SK-N-SH (cell line): ENCODE data around the gene SP2. TPM values are rescaled to one million over a fixed set of nuclear protein-coding genes. Genes with fewer than 3 reads are reported as not detected.

Experiments
- CTCF ChIA-PET: fragments of 300-600, 350-600 bp; formaldehyde crosslinking; extraction: SDS; loops from one replicate; lab custom pipeline; 2021; lab: Yijun Ruan, JAX
- POLR2A ChIA-PET: fragments of 350-600 bp; sonication (Branson Sonifier 250); formaldehyde crosslinking; extraction: SDS; loops from one replicate; lab custom pipeline; 2020; ENCODE audit warnings: antibody characterized with exemption, inconsistent platforms; lab: Yijun Ruan, JAX
- DNase-seq: peaks from one replicate; pipeline ENCODE4 v3.0.0; 2012
- H2AFZ ChIP-seq: fragments of 200-600 bp; sonication (generic); 2 replicates; pipeline ENCODE4 v1.8.1; 2016; ENCODE audit warnings: antibody characterized with exemption, mild to moderate bottlenecking, low read depth
- H3F3A ChIP-seq: fragments of 200-600 bp; sonication (generic); replicated peaks from 2 replicates; pipeline ENCODE3; 2016; ENCODE audit warnings: antibody characterized with exemption, mild to moderate bottlenecking; ENCODE audit not compliant: insufficient read depth
- H3K27ac ChIP-seq, 2 experiments: fragments of 200-500 bp in 1 of 2; fragments of 200-600 bp in 1 of 2; sonication (Bioruptor generic) in 1 of 2; sonication (generic), shearing (Covaris generic) in 1 of 2; 2 replicates each; pipeline versions ENCODE4 v1.5.1 to v1.6.1; 2014 to 2016; ENCODE audit warnings: low read depth in 2 of 2, inconsistent platforms in 1 of 2, low read length in 1 of 2, mild to moderate bottlenecking in 1 of 2, mixed read lengths in 1 of 2
- H3K27me3 ChIP-seq: fragments of 200-600 bp; sonication (generic), shearing (Covaris generic); 2 replicates; pipeline ENCODE4 v1.6.1; 2016; ENCODE audit warnings: mixed run types; ENCODE audit not compliant: insufficient read depth
- H3K36me3 ChIP-seq, 2 experiments: fragments of 200-500 bp in 1 of 2; fragments of 200-600 bp in 1 of 2; sonication (Bioruptor generic) in 1 of 2; sonication (generic) in 1 of 2; replicated peaks in 1 of 2; 2 replicates each; pipeline versions ENCODE3 to v1.5.1; 2014 to 2016; ENCODE audit warnings: low read length in 1 of 2, mild to moderate bottlenecking in 1 of 2; ENCODE audit not compliant: insufficient read depth in 2 of 2, control insufficient read depth in 1 of 2
- H3K4me1 ChIP-seq, 2 experiments: fragments of 200-500 bp in 1 of 2; fragments of 200-600 bp in 1 of 2; sonication (Bioruptor generic) in 1 of 2; sonication (generic), shearing (Covaris generic) in 1 of 2; 2 replicates each; pipeline versions ENCODE4 v1.5.1 to v1.6.1; 2014 to 2016; ENCODE audit warnings: low read depth in 1 of 2, low read length in 1 of 2, mixed run types in 1 of 2; ENCODE audit not compliant: insufficient read depth in 2 of 2, control insufficient read depth in 1 of 2
- H3K4me2 ChIP-seq: fragments of 200-600 bp; sonication (generic), shearing (Covaris generic); 2 replicates; pipeline ENCODE4 v1.6.1; 2017; ENCODE audit warnings: mixed run types
- H3K4me3 ChIP-seq, 2 experiments: fragments of 200-500 bp in 1 of 2; fragments of 200-600 bp in 1 of 2; sonication (Bioruptor generic) in 1 of 2; sonication (generic), shearing (Covaris generic) in 1 of 2; 2 replicates each; pipeline versions ENCODE4 v1.5.1 to v1.8.1; 2014 to 2016; ENCODE audit warnings: low read depth in 2 of 2, inconsistent platforms in 1 of 2, low read length in 1 of 2, mild to moderate bottlenecking in 1 of 2, mixed read lengths in 1 of 2, moderate library complexity in 1 of 2
- H3K79me2 ChIP-seq: fragments of 200-600 bp; sonication (generic); 2 replicates; pipeline ENCODE4 v1.8.1; 2017; ENCODE audit warnings: mild to moderate bottlenecking; ENCODE audit not compliant: insufficient read depth
- H3K9ac ChIP-seq: fragments of 200-600 bp; sonication (generic); 2 replicates; pipeline ENCODE4 v1.6.1; 2017; ENCODE audit warnings: mixed run types
- H3K9me2 ChIP-seq: fragments of 200-600 bp; sonication (generic); 2 replicates; pipeline ENCODE4 v1.6.1; 2017; ENCODE audit warnings: mixed run types
- H3K9me3 ChIP-seq: fragments of 200-600 bp; sonication (generic); 2 replicates; pipeline ENCODE4 v1.6.1; 2017; ENCODE audit warnings: mixed run types, mild to moderate bottlenecking, moderate library complexity
- H4K20me1 ChIP-seq: fragments of 200-600 bp; sonication (generic); 2 replicates; pipeline ENCODE4 v1.6.1; 2017; ENCODE audit warnings: mild to moderate bottlenecking, mixed run types; ENCODE audit not compliant: insufficient read depth
- ELF1 ChIP-seq: IDR thresholded peaks from 2 replicates; pipeline ENCODE4 v1.4.0; 2012
- EP300 ChIP-seq, 2 experiments: IDR thresholded peaks; 2 replicates each; pipeline versions ENCODE4 v1.4.0 to v1.6.1; 2012; ENCODE audit warnings: borderline replicate concordance in 1 of 2, low read depth in 1 of 2, low read length in 1 of 2
- FOSL2 ChIP-seq: IDR thresholded peaks from 2 replicates; pipeline ENCODE4 v1.4.0; 2012; ENCODE audit warnings: low read depth, mild to moderate bottlenecking, moderate library complexity, borderline replicate concordance
- FOXJ3 ChIP-seq: sonication (generic); formaldehyde crosslinking; IDR thresholded peaks from 2 replicates; pipeline ENCODE4 v1.5.1; 2020; ENCODE audit warnings: mild to moderate bottlenecking, missing genetic modification reagents
- FOXM1 ChIP-seq: IDR thresholded peaks from 2 replicates; pipeline ENCODE4 v1.4.0; 2012; ENCODE audit warnings: low read depth, mild to moderate bottlenecking
- GABPA ChIP-seq: IDR thresholded peaks from 2 replicates; pipeline ENCODE4 v1.4.0; 2012; ENCODE audit warnings: low read depth, mild to moderate bottlenecking
- GATA2 ChIP-seq: sonication (generic); formaldehyde crosslinking; IDR thresholded peaks from 2 replicates; pipeline ENCODE4 v1.5.0; 2020; ENCODE audit warnings: mild to moderate bottlenecking, missing genetic modification reagents
- JUND ChIP-seq: IDR thresholded peaks from 2 replicates; pipeline ENCODE4 v1.4.0; 2012
- MAX ChIP-seq: IDR thresholded peaks from 2 replicates; pipeline ENCODE4 v1.4.0; 2012; ENCODE audit warnings: low read depth
- MEF2A ChIP-seq: IDR thresholded peaks from 2 replicates; pipeline ENCODE4 v1.4.0; 2012; ENCODE audit warnings: low read depth, borderline replicate concordance
- NFIC ChIP-seq: IDR thresholded peaks from 2 replicates; pipeline ENCODE4 v1.4.0; 2012; ENCODE audit warnings: borderline replicate concordance
- PBX3 ChIP-seq: IDR thresholded peaks from 2 replicates; pipeline ENCODE4; 2012
- POLR2AphosphoS5 ChIP-seq: IDR thresholded peaks from 2 replicates; pipeline ENCODE4 v1.6.1; 2012; ENCODE audit warnings: low read depth, low read length
- RAD21 ChIP-seq: IDR thresholded peaks from 2 replicates; pipeline ENCODE4 v1.6.1; 2012; ENCODE audit warnings: mild to moderate bottlenecking, low read length
- RCOR1 ChIP-seq: fragments of 150-350 bp; IDR thresholded peaks from 2 replicates; pipeline ENCODE4 v1.6.1; 2017; ENCODE audit warnings: antibody characterized with exemption, low read length
- RFX5 ChIP-seq: IDR thresholded peaks from 2 replicates; pipeline ENCODE4 v1.6.1; 2012; ENCODE audit warnings: mild to moderate bottlenecking, improper control_type of control experiment, low read length
- SIN3A ChIP-seq: IDR thresholded peaks from 2 replicates; pipeline ENCODE4 v1.6.1; 2012; ENCODE audit warnings: low read depth, mild to moderate bottlenecking, low read length, moderate library complexity, borderline replicate concordance
- SMC3 ChIP-seq: IDR thresholded peaks from 2 replicates; pipeline ENCODE4 v1.6.1; 2012; ENCODE audit warnings: low read depth, low read length, improper control_type of control experiment
- TCF12 ChIP-seq: IDR thresholded peaks from 2 replicates; pipeline ENCODE4 v1.4.0; 2012
- TEAD4 ChIP-seq: IDR thresholded peaks from 2 replicates; pipeline ENCODE4 v1.4.0; 2012; ENCODE audit warnings: mild to moderate bottlenecking, borderline replicate concordance; ENCODE audit not compliant: insufficient read depth
- YY1 ChIP-seq: IDR thresholded peaks from 2 replicates; pipeline ENCODE4 v1.4.0; 2012; ENCODE audit warnings: low read depth, mild to moderate bottlenecking
- WGBS: methylation state at CpG from one replicate; pipeline ENCODE4 v1.1.6; 2017; ENCODE audit warnings: low lambda C conversion rate; 5-methylcytosine and 5-hydroxymethylcytosine counted together
- polyA plus RNA-seq, 3 experiments: library from polyadenylated mRNA; depleted of rRNA; stranded (reverse); fragments of >200 nt; gene quantifications; 2 replicates each; pipeline ENCODE4 v1.2.3, GENCODE V29; 2012
- TF ChIP-seq, protein P1 (sequence below): IDR thresholded peaks from 2 replicates; pipeline ENCODE4 v1.4.0; 2012; ENCODE audit warnings: low read depth, borderline replicate concordance
- TF ChIP-seq, protein P2 (sequence below): IDR thresholded peaks from 2 replicates; pipeline ENCODE4 v1.4.0; 2012; ENCODE audit warnings: low read depth, borderline replicate concordance

The SP2 gene
- polyA plus RNA-seq, 1 of the 3 experiments (the other 2 are of a cell fraction), result 16.7 TPM

DNA sequence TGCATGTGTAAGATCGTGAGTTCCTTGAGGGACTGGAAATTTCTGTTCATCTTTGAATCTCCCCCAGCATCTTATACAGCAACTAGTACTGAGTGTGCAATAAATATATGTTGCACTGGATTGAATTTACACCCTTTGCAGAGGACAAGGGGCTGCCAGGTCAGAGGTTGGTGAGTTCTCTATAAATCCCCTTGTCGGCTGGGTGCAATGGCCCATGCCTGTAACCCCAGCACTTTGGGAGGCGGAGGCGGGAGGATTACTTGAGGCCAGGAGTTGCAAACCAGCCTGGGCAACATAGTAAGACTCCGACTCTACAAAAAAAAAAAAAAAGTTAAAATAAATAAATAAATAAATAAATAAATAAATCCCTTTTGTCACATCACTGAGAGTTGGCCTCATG is 35.6 kb upstream of the SP2 start:
- peaks cover 0 to 5% of the 10 kb centered on the region in 2 experiments; a peak in 1 of 4 replicates for H3K4me1 ChIP-seq
- CTCF ChIA-PET, result interaction anchor here (0.9 to 33.0 kb wide), 4 partner anchors 9 to 27 kb away, joined by 3 to 1447 read pairs (median 288); partner anchors contain the start of genes LRRC46, MRPL10, SCRN2 and SP2
- H2AFZ ChIP-seq, result no peak overlapping the region
- no peaks in the 10 kb centered on the region for H4K20me1 ChIP-seq
- no peak overlapping the region for H3K4me3 ChIP-seq
- 73% methylated on average over 5 of the region's 5 CpGs for WGBS
- H3K9me3 ChIP-seq, result no peaks in the 10 kb centered on the region
- peaks cover 32% of the 10 kb centered on the region for H3K27me3 ChIP-seq
- no peak overlapping the region for H3K4me2 ChIP-seq
- POLR2A ChIA-PET, result no interaction called here
- TF ChIP-seq MEF2A, result no peak
- no peak for TF ChIP-seq RAD21
- DNase-seq, result no peak
- H3F3A ChIP-seq, result peaks cover 4% of the 10 kb centered on the region
- no peaks in the 10 kb centered on the region for H3K9me2 ChIP-seq
- no peaks in the 10 kb centered on the region for H3K79me2 ChIP-seq
- no peak overlapping the region for H3K9ac ChIP-seq
- no peak overlapping the region for H3K27ac ChIP-seq
- no peaks in the 10 kb centered on the region for H3K36me3 ChIP-seq

DNA sequence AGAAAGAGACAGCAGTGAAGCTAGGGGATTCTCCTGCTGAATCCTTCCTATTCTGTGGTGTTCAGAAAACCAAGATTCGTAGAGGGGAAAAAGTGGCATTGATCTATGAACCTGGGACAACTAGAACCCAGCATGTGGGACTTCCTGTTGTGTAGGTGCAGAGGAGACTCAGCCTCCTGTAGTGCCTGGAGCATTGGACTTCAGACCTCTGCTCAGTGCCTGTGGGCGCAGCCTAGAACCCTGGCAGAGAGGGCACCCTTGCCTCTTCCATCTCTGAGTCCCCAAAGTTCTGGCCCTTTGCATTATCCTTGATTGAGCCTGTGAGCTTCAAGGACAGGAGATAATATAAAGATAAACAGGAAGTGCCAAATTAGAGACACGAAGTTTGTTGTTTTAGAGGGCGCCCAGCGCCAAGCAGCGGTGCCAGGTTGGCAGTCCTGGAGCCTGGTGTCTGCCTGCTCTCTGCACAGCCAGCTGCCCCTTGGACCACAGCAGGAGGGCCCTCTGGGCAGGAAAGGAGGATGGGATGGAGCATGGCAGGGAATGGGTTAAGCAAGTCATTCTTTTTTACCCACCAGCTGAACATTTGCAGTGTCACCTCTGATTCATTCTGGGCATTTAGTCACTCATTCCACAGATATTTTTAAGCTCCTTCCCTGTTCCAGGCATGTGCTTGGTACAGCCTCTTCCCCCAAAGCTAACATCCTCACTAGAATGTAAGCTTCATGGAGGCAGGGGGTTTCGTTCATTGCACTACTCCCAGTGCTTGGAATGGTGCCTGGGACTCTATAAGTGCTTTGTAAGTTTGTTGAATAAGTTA is 33.2 kb upstream of the SP2 start:
- H3K4me1 ChIP-seq, result peaks cover 0 to 5% of the 10 kb centered on the region in 2 experiments; a peak in 1 of 4 replicates
- H3K4me3 ChIP-seq, result no peak overlapping the region
- H3K79me2 ChIP-seq, result no peaks in the 10 kb centered on the region
- CTCF ChIA-PET, result interaction anchor here (27.7 to 33.0 kb wide), 2 partner anchors 25 kb away, joined by 573 to 1447 read pairs; partner anchors contain the start of genes LRRC46, MRPL10, SCRN2 and SP2
- no peaks in the 10 kb centered on the region for H3F3A ChIP-seq
- H3K27me3 ChIP-seq, result 0 out of 2 replicates have a peak, but pooled peaks cover 16% of the 10 kb centered on the region
- DNase-seq, result no peak
- peak overlapping the region; percentile 15; the same call in 1 of the 2 replicates for H3K9ac ChIP-seq
- H3K9me3 ChIP-seq, result no peaks in the 10 kb centered on the region
- POLR2A ChIA-PET, result interaction anchor here (1.3 kb wide), 1 partner anchor 10 kb away, joined by 3 read pairs; no protein-coding TSS in a partner anchor
- H3K36me3 ChIP-seq, result no peaks in the 10 kb centered on the region
- H2AFZ ChIP-seq, result peak overlapping the region; percentile 91; the same call in 1 of the 2 replicates
- H3K4me2 ChIP-seq, result peak overlapping the region; percentile 7; the same call in 1 of the 2 replicates
- peak overlapping the region in 1 of 2 experiments; percentile 10; a peak in 1 of 4 replicates for H3K27ac ChIP-seq
- TF ChIP-seq, protein P1, sequence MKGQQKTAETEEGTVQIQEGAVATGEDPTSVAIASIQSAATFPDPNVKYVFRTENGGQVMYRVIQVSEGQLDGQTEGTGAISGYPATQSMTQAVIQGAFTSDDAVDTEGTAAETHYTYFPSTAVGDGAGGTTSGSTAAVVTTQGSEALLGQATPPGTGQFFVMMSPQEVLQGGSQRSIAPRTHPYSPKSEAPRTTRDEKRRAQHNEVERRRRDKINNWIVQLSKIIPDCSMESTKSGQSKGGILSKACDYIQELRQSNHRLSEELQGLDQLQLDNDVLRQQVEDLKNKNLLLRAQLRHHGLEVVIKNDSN, result peak; percentile 26
- TF ChIP-seq GABPA, result no peak
- no peak for TF ChIP-seq RFX5
- no peak for TF ChIP-seq SMC3
- TF ChIP-seq, protein P2, sequence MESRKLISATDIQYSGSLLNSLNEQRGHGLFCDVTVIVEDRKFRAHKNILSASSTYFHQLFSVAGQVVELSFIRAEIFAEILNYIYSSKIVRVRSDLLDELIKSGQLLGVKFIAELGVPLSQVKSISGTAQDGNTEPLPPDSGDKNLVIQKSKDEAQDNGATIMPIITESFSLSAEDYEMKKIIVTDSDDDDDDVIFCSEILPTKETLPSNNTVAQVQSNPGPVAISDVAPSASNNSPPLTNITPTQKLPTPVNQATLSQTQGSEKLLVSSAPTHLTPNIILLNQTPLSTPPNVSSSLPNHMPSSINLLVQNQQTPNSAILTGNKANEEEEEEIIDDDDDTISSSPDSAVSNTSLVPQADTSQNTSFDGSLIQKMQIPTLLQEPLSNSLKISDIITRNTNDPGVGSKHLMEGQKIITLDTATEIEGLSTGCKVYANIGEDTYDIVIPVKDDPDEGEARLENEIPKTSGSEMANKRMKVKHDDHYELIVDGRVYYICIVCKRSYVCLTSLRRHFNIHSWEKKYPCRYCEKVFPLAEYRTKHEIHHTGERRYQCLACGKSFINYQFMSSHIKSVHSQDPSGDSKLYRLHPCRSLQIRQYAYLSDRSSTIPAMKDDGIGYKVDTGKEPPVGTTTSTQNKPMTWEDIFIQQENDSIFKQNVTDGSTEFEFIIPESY, result no peak
- TF ChIP-seq JUND, result peak; percentile 71
- peak; percentile 58; the same call in 1 of the 2 replicates for TF ChIP-seq MAX
- TF ChIP-seq MEF2A, result no peak; the same call in 1 of the 2 replicates
- 0 out of 2 replicates have a peak, but pooled peaks have one; percentile 44 for TF ChIP-seq TEAD4
- TF ChIP-seq TCF12, result peak; percentile 74
- no peak for TF ChIP-seq GATA2
- TF ChIP-seq RCOR1, result no peak
- TF ChIP-seq FOXM1, result no peak
- no peak for TF ChIP-seq NFIC
- TF ChIP-seq POLR2AphosphoS5, result peak; percentile 55; the same call in 1 of the 2 replicates
- no peak for TF ChIP-seq ELF1
- peak; percentile 97 for TF ChIP-seq FOSL2
- no peak for TF ChIP-seq YY1
- peak in 1 of 2 experiments; percentile 43; a peak in 1 of 4 replicates for TF ChIP-seq EP300 (IDR thresholded peaks at IDR 0.05; ENCODE audit: borderline replicate concordance in 1 of 2, low read depth in 1 of 2, low read length in 1 of 2)
- peak; percentile 58 for TF ChIP-seq PBX3
- TF ChIP-seq SIN3A, result peak; percentile 39; the same call in 1 of the 2 replicates
- no peak for TF ChIP-seq FOXJ3 (CRISPR knock-in tag)
- WGBS, result 61% methylated on average over 7 of the region's 7 CpGs
- H4K20me1 ChIP-seq, result no peaks in the 10 kb centered on the region
- H3K9me2 ChIP-seq, result no peaks in the 10 kb centered on the region
